A549 (cell line): Measurements from ENCODE around the gene DDX59.

Experiments
- CTCF ChIP-seq: fragments of >200 bp; sonication (Bioruptor Twin); formaldehyde crosslinking; IDR thresholded peaks from 3 replicates; pipeline ENCODE4 v1.5.1; 2016
- JUNB ChIP-seq: fragments of >200 bp; sonication (Bioruptor Twin); formaldehyde crosslinking; IDR thresholded peaks from 2 replicates; pipeline ENCODE4 v1.6.1; 2016
- POLR2A ChIP-seq: IDR thresholded peaks from 2 replicates; pipeline ENCODE4 v1.6.1; 2012; ENCODE audit warnings: mild to moderate bottlenecking, low read length
- ZFP36 ChIP-seq: fragments of 450-650 bp; IDR thresholded peaks from 2 replicates; pipeline ENCODE4 v1.6.1; 2014; ENCODE audit warnings: borderline replicate concordance; ENCODE audit not compliant: partially characterized antibody

- TF ChIP-seq CTCF (no peak), JUNB (no peak), ZFP36 (no peak), POLR2A (no peak)
Measured at GRCh38 chr1:200707116-200707515, 37.4 kb upstream of the DDX59 start.
